Smooth muscle cell (in vitro differentiated cells): Measurements from ENCODE around the gene GOT1. TPM values are rescaled to one million over a fixed set of nuclear protein-coding genes. Genes with fewer than 3 reads are reported as not detected.

ENCODE experiments used
- DNase-seq: peaks from one replicate; lab custom pipeline; 2025; ENCODE audit not compliant: unreplicated experiment; lab: John Stamatoyannopoulos, UW
- H2AFZ ChIP-seq: fragments of 200-600 bp; sonication (generic); 2 replicates; pipeline ENCODE4 v1.6.0; 2016; ENCODE audit warnings: antibody characterized with exemption, low read depth, mild to moderate bottlenecking
- H3F3A ChIP-seq: fragments of 200-600 bp; sonication (generic); 2 replicates; pipeline ENCODE4 v1.6.0; 2017; ENCODE audit warnings: antibody characterized with exemption, low read depth
- H3K27ac ChIP-seq: fragments of 200-600 bp; sonication (generic); 2 replicates; pipeline ENCODE4 v1.5.1; 2016; ENCODE audit warnings: low read depth, mild to moderate bottlenecking
- H3K27me3 ChIP-seq: fragments of 200-600 bp; sonication (generic); 2 replicates; pipeline ENCODE4 v1.6.1; 2016; ENCODE audit warnings: low read depth, mild to moderate bottlenecking
- H3K36me3 ChIP-seq: fragments of 200-600 bp; sonication (generic); 2 replicates; pipeline ENCODE4 v1.5.1; 2016; ENCODE audit warnings: low read depth
- H3K4me1 ChIP-seq: fragments of 200-600 bp; sonication (generic); 2 replicates; pipeline ENCODE4 v1.5.1; 2016; ENCODE audit warnings: low read depth
- H3K4me2 ChIP-seq: fragments of 200-600 bp; sonication (generic); 2 replicates; pipeline ENCODE4 v1.6.0; 2016; ENCODE audit warnings: mild to moderate bottlenecking
- H3K4me3 ChIP-seq: fragments of 200-600 bp; sonication (generic); 2 replicates; pipeline ENCODE4 v1.5.1; 2016; ENCODE audit warnings: mild to moderate bottlenecking
- H3K79me2 ChIP-seq: fragments of 200-600 bp; sonication (generic); 2 replicates; pipeline ENCODE4 v1.6.0; 2016; ENCODE audit warnings: low read depth, mild to moderate bottlenecking
- H3K9ac ChIP-seq: fragments of 200-600 bp; sonication (generic); 2 replicates; pipeline ENCODE4 v1.6.0; 2016; ENCODE audit warnings: low read depth
- H3K9me3 ChIP-seq: fragments of 200-600 bp; sonication (generic); replicated peaks from 2 replicates; pipeline ENCODE4 v1.5.1; 2016; ENCODE audit warnings: low read depth
- H4K20me1 ChIP-seq: fragments of 200-600 bp; sonication (generic); 2 replicates; pipeline ENCODE4 v1.6.0; 2016; ENCODE audit warnings: low read depth
- CTCF ChIP-seq: fragments of 200-600 bp; sonication (generic); IDR thresholded peaks from 2 replicates; pipeline ENCODE4 v1.5.1; 2017; ENCODE audit warnings: borderline replicate concordance, mild to moderate bottlenecking, antibody characterized with exemption; ENCODE audit not compliant: insufficient read depth, poor library complexity, severe bottlenecking
- WGBS: methylation state at CpG from one replicate; pipeline ENCODE4 v1.1.7; 2016; ENCODE audit warnings: low lambda C conversion rate; 5-methylcytosine and 5-hydroxymethylcytosine counted together
- polyA plus RNA-seq: library from polyadenylated mRNA; unstranded; fragments of >200 nt; fragmentation: Nextera tagmentation; extraction: Ambion mirVana; gene quantifications from 2 replicates; pipeline ENCODE4 v1.2.1, GENCODE V29; 2016
- total RNA-seq: library from RNA; depleted of rRNA; stranded (reverse); fragments of >200 nt; gene quantifications from 2 replicates; pipeline ENCODE4 v1.2.3, GENCODE V29; 2014

The GOT1 gene
- total and polyA plus RNA-seq, 2 experiments from 2014 or later, result 34.7 to 44.4 TPM

- no peak overlapping the region for H3K27ac ChIP-seq
- H3K4me2 ChIP-seq, result no peak overlapping the region
- H4K20me1 ChIP-seq, result no peaks in the 10 kb centered on the region
- WGBS, result 36% methylated on average over 1 of the region's 1 CpG
- no peak overlapping the region for H3K9ac ChIP-seq
- no peaks in the 10 kb centered on the region for H3K9me3 ChIP-seq
- H3K4me3 ChIP-seq, result no peak overlapping the region
- H3K27me3 ChIP-seq, result no peaks in the 10 kb centered on the region
- no peak overlapping the region for H2AFZ ChIP-seq
- no peaks in the 10 kb centered on the region for H3K4me1 ChIP-seq
- H3F3A ChIP-seq, result no peaks in the 10 kb centered on the region
- no peaks in the 10 kb centered on the region for H3K79me2 ChIP-seq
- no peaks in the 10 kb centered on the region for H3K36me3 ChIP-seq
- no peak for TF ChIP-seq CTCF
- DNase-seq, result no peak
Measured at GRCh38 chr10:99368646-99369045, 61.8 kb downstream of the GOT1 start.

- no peak overlapping the region for H3K4me2 ChIP-seq
- H2AFZ ChIP-seq, result no peak overlapping the region
- no peaks in the 10 kb centered on the region for H4K20me1 ChIP-seq
- H3K9ac ChIP-seq, result no peak overlapping the region
- no peaks in the 10 kb centered on the region for H3K36me3 ChIP-seq
- no peaks in the 10 kb centered on the region for H3K9me3 ChIP-seq
- H3K27ac ChIP-seq, result no peak overlapping the region
- TF ChIP-seq CTCF, result no peak
- no peak for DNase-seq
- no peaks in the 10 kb centered on the region for H3K79me2 ChIP-seq
- no peaks in the 10 kb centered on the region for H3K27me3 ChIP-seq
- H3F3A ChIP-seq, result no peaks in the 10 kb centered on the region
- H3K4me1 ChIP-seq, result no peaks in the 10 kb centered on the region
- no peak overlapping the region for H3K4me3 ChIP-seq
- 97% methylated on average over 2 of the region's 2 CpGs for WGBS
Measured at GRCh38 chr10:99366666-99367065, 63.8 kb downstream of the GOT1 start.

GRCh38 chr10:99365736-99366135, 64.7 kb downstream of the GOT1 start:
- DNase-seq, result no peak
- no peaks in the 10 kb centered on the region for H3K27me3 ChIP-seq
- 83% methylated on average over 1 of the region's 1 CpG for WGBS
- no peak for TF ChIP-seq CTCF
- no peak overlapping the region for H3K4me2 ChIP-seq
- no peaks in the 10 kb centered on the region for H3F3A ChIP-seq
- no peak overlapping the region for H3K9ac ChIP-seq
- no peaks in the 10 kb centered on the region for H3K79me2 ChIP-seq
- H3K27ac ChIP-seq, result no peak overlapping the region
- no peaks in the 10 kb centered on the region for H4K20me1 ChIP-seq
- H3K4me3 ChIP-seq, result no peak overlapping the region
- no peaks in the 10 kb centered on the region for H3K36me3 ChIP-seq
- H3K9me3 ChIP-seq, result no peaks in the 10 kb centered on the region
- no peaks in the 10 kb centered on the region for H3K4me1 ChIP-seq
- H2AFZ ChIP-seq, result no peak overlapping the region

GRCh38 chr10:99365311-99365710, 65.1 kb downstream of the GOT1 start:
- H3K4me1 ChIP-seq, result no peaks in the 10 kb centered on the region
- no peak overlapping the region for H3K4me2 ChIP-seq
- H3K36me3 ChIP-seq, result no peaks in the 10 kb centered on the region
- no peaks in the 10 kb centered on the region for H4K20me1 ChIP-seq
- H3K4me3 ChIP-seq, result no peak overlapping the region
- 76% methylated on average over 1 of the region's 1 CpG for WGBS
- no peaks in the 10 kb centered on the region for H3K79me2 ChIP-seq
- no peaks in the 10 kb centered on the region for H3K27me3 ChIP-seq
- no peak for TF ChIP-seq CTCF
- H3K9ac ChIP-seq, result no peak overlapping the region
- H2AFZ ChIP-seq, result no peak overlapping the region
- no peaks in the 10 kb centered on the region for H3F3A ChIP-seq
- DNase-seq, result no peak
- no peaks in the 10 kb centered on the region for H3K9me3 ChIP-seq
- H3K27ac ChIP-seq, result no peak overlapping the region
